NCI-H460 (cell line): Measurements from ENCODE around the gene GNG11. TPM values are rescaled to one million over a fixed set of nuclear protein-coding genes. Genes with fewer than 3 reads are reported as not detected.
"Not testable (repeated sequence)": the region's sequence is repeated elsewhere in the genome, so short reads cannot be mapped to it uniquely, and the experiment has no call there.

Source experiments
- DNase-seq: peaks from one replicate; pipeline ENCODE4 v3.0.0-alpha.2; 2016; ENCODE audit warnings: low read depth; ENCODE audit errors: extremely low read depth
- total RNA-seq: library from RNA; depleted of rRNA; stranded (reverse); fragments of >200 nt; shearing (Covaris generic); gene quantifications from 2 replicates; pipeline ENCODE4 v1.2.3, GENCODE V29; 2014

GNG11 gene
- total RNA-seq, 1 experiment from 2014 or later, result 62.8 TPM

DNA sequence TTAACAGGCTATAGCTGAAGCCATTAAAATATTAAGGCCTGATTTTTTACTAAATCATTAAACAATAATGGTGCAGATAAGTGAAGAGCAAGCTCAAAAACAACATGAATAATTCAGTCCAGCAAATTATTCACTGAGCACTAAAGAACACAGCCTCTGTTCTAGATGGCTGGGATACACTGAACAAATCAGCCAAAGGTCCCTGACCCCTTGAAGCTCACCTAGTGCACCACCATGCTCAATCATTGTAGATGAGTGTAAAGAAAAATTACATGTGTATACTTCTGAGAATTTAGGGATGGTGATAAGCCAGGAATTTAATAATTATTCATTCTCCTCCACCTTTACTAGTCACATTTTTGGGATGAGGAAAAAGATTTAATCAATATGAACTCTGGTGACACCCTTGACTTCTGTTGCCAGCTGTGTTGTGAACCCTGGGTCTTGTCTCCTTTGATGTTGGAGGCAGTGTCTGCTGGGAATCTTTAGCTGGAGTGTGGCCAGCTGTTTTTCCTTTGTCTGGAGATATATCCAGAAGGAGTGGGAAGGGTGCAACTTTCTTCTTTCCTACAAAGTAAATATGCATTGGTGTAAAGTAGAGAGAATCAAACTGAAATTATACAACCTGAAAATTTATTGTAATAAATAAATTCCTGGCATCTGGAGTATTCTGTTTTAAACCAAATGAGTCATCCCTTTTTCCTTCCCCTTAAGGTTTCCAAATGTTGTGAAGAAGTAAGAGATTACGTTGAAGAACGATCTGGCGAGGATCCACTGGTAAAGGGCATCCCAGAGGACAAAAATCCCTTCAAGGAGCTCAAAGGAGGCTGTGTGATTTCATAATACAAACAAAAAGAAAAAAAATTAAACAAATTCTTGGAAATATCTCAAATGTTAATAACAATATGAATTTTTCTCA, 11.2 kb upstream of the GNG11 start:
- peak; percentile 59 for DNase-seq

DNA sequence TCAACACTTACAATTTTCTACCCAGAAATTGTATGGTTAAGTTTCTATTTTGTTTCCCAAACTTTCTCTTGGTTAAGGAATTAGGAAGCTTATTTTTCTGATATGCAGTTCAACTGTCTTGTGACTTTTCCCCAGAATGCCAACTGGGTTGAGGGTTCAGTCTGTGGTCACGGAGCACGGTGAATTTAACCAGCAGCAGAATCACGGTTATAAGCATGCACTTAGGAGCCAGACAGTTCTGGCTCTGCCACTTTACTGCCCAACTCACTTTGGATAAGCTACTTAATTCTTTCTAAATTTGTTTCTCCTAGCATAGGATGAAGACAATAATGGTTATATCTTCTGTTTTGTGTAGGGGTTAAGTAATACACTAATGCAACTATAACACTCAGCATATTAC, 10.3 kb upstream of the GNG11 start:
- DNase-seq, result not testable (repeated sequence)

GRCh38 chr7:93911661-93912060, 9.9 kb upstream of the GNG11 start:
- DNase-seq, result not testable (repeated sequence)

DNA sequence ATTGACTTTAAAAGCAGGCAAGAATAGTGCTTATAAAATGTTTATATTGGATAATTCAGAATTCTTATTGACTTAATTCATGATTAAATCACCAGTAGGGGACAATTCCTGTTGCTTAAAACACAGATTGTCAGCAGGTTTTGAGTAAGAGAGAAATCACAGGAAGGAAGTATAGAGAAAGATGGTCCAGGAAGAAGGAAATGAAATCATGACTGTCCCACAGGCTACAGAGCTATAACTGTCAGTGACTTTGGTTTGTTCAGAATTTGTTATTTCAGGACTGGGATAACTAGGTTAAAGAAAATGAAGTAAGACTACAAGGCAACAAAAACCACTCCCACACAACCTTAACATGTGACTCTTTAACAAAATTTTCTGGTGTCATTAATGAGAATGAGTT, 8.3 kb upstream of the GNG11 start:
- DNase-seq, result no peak

- DNase-seq, result peak; percentile 67
Observed at GRCh38 chr7:93914581-93915066, 6.9 kb upstream of the GNG11 start.

DNA sequence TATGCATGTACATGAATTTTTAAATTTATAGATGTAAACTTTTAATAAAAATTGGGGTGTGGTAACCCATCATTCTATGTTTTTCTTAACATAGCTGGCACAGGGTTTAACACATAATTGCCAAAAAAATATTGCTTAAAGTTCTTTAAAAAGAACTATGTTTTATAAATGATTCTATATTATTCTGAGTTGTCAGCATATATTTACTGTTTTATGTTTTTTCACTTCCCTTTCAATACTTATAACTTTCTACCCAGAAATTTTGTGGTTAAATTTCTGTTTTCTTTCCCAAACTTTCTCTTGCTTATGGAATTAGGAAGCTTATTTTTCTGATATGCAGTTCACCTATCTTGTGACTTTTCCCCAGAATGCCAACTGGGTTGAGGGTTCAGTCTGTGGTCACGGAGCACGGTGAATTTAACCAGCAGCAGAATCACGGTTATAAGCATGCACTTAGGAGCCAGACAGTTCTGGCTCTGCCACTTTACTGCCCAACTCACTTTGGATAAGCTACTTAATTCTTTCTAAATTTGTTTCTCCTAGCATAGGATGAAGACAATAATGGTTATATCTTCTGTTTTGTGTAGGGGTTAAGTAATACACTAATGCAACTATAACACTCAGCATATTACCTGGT, 6.2 kb upstream of the GNG11 start:
- not testable (repeated sequence) for DNase-seq

DNA sequence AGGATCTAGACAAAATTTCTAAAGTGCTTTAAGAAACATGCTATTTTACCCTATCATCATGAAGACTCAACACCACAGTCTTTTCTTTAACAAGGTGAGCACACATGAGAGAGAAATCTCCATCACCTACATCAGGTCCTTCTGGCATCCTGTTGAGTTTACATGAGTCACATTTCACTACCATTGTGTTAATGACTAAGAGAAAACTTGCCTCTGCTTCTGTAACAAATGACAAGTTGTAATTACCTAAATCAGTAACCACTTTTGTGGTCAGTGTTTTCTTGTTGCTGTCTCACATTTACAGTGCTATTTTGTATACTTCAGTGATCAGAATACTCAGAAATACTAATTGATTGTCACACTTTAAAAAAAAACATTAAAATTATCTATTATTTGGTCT, 5.6 kb upstream of the GNG11 start:
- DNase-seq, result not testable (repeated sequence)

DNA sequence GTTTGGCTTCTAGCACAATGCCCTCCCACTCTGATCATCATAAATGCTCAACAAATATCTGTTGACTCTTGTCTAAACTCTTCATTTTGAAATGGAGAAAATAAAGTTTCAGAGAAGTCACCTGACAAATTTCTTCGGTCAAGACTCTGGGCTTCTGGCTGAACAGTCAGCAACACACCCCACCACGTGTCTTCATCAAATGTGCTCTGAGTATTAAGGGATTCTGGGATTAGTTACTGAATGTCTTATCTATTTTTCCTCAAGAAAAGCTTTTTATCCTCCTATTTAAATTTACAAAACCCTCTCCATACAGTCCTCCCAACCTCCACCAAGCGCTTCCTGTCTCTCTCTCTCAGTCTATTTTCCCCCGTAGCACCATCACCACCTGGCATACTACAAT, 5.2 kb upstream of the GNG11 start:
- DNase-seq, result not testable (repeated sequence)

GRCh38 chr7:93920496-93921182, 896 bp upstream of the GNG11 start:
- DNase-seq, result no peak

DNA sequence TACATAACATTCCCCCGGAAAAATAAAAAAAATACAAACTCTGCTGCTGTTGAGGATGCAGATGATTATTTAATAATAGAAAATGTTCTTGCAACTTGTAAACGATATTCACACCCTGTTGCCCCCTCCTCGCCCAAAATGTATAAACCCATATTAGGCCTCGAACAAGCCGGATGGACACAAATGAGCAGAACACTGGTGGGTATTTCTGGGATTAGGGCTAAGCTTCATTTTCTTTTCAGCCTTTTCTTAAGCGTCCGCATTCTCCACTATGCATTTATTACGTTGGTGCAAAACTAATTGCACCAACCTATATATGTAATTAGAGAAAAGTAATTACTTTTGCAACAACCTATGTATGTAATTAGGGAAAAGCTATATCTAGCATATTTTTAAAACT, 349 bp upstream of the GNG11 start:
- DNase-seq, result no peak

GRCh38 chr7:93923296-93923695, 1.8 kb downstream of the GNG11 start:
- no peak for DNase-seq

- DNase-seq, result no peak
Observed at GRCh38 chr7:93923942-93924341, 2.4 kb downstream of the GNG11 start.

GRCh38 chr7:93926800-93927199, 5.3 kb downstream of the GNG11 start:
- DNase-seq, result no peak

DNA sequence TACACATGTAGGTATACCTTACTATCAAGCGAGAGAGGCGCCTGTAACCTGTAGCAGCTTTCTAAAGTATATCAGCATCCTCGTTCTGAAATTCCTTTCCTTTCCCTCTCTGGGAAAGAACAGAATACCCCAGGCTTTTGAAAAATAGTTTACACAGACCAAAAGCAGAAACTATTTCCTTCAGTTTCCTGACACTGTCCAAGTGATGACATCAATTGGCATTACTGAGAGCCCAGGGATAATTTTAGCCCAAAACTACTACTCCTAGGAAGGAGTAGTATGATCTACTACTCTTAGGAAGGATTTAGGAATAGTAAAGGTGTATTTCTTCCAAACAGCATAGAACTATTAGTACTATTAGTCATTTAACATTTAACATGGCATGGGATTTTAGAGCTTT, 6.0 kb downstream of the GNG11 start:
- no peak for DNase-seq

DNA sequence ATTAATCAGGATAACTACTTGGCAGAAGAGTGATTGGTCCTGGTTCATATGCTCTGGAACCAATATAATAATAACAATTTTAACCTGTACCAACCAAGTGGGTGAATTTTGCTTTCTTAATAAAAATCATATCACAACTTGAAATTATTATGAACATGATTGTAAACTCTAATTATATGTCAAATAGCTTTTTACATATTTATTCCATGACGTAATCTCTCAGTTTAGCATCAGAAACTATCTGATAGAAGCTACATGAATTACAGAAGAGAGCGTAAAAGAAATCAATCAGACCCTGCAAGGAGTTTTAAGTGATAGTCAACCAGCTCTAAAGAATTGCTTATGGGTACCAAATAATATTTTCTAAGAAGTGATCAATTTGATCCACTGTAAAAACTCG, 10.1 kb downstream of the GNG11 start:
- no peak for DNase-seq

- DNase-seq, result no peak
Observed at GRCh38 chr7:93933156-93933555, 11.6 kb downstream of the GNG11 start.

- DNase-seq, result no peak
Observed at GRCh38 chr7:93935102-93935501, 13.6 kb downstream of the GNG11 start.

DNA sequence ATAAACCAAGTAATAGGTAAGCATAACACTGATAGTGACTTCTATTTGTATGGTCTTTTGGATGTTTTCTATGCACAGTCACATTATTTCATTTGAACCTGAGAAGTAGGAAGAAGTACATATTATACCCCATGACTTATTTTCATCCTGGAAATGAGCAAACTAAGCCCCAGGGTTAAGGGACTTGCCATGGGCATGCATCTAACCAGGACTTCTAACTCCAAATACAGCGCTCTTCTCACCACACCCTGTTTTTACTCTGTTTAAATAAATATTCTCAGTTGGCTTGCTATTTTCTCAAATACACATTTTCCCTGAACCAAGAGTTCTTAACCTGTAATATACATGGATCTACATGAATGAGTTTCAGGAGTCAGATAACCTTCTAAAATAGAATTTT, 16.3 kb downstream of the GNG11 start:
- no peak for DNase-seq

DNA sequence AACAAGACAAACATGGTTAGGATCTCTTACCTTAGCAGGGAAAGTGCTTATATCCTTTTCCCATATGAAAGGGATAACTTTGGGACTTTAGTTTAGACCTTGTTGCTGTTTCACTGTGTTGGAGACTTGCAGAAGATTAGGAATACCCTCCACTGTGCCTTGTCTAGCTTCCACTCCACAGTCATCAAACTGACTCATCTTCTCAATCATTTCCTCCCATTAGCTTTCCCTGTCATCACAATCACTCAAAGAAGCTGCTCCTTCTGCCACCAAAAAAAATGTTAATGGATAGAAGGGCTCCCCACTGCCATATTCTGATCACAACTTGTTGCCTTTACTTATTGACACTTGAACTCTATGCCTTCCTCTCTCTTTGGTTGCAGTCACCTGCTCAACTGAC, 16.8 kb downstream of the GNG11 start:
- DNase-seq, result no peak

DNA sequence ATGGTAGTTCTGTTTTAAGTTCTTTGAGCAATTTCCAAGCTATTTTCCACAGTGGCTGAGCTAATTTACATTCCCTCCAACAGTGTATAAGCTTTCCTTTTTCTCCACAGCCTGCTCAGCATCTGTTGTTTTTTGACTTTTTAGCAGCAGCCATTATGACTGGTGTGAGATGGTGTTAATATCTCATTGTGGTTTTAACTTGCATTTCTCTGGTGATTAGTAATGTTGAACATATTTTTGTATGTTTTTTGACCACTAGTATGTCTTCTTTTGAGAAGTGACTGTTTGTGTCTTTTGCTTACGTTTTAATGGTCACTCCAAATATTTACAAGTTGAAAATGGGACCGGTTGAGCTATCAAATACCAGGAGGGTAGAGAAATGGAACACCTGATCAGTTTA, 20.4 kb downstream of the GNG11 start:
- DNase-seq, result no peak

DNA sequence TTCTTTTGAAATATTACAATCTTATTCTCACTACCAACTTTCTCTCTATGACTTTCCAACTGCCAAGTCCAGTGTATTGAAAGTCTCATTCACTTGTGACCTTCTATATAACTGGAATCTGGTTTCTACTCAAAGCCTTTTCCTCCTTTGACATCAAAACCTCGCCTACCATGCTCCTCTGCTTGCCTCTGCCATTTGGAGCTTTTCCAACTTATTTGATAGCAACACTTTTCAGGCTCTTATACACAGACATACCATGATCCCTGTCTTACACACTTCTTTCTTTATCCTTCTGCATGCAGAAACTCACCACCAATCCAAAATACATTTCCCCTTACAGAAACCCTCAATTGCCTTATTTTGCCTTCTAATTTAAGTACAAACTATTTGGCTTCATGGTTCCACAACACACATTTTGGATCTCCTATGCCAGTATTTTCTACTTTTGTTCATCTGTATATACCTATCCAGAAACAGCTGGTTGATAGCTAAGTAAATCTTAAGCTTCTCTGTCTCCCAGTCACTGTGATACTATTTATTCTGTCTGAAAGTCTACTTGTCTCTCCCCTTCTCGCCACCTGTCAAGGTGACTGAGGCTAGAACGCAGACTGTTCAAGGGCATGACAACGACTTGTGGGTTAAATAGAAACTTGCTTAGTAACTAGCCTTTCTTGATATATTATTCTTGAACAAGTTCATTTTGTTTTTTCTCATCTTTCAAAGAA, 22.4 kb downstream of the GNG11 start:
- no peak for DNase-seq
